Liver (tissue), 3 donors: ENCODE results near the gene SLC5A5.
A peak's percentile ranks its signal among the peaks of the same experiment; 100 is the strongest.

Experiments
- CTCF ChIP-seq: fragments of 150-350 bp; IDR thresholded peaks from 2 replicates; pipeline ENCODE4 v1.5.1; 2017; ENCODE audit warnings: improper control_type of control experiment, low read depth, low read length; ENCODE audit not compliant: missing input control
- RAD21 ChIP-seq, 2 donors: IDR thresholded peaks; 2 replicates each; pipeline ENCODE4 v1.6.1; 2016; ENCODE audit warnings: antibody characterized with exemption in 2 of 2, mild to moderate bottlenecking in 2 of 2
- RXRA ChIP-seq, 2 donors: IDR thresholded peaks; 2 replicates each; pipeline ENCODE4 v1.6.1; 2017 to 2018; ENCODE audit warnings: antibody characterized with exemption in 2 of 2, mild to moderate bottlenecking in 1 of 2
- TAF1 ChIP-seq: conservative IDR thresholded peaks from 2 replicates; pipeline ENCODE4 v1.6.1; 2016; ENCODE audit warnings: antibody characterized with exemption, mild to moderate bottlenecking
- YY1 ChIP-seq: IDR thresholded peaks from 2 replicates; pipeline ENCODE4 v1.6.1; 2016; ENCODE audit warnings: antibody characterized with exemption, mild to moderate bottlenecking
- TF ChIP-seq, protein P1 (sequence below): IDR thresholded peaks from 2 replicates; pipeline ENCODE4 v1.6.1; 2016; ENCODE audit warnings: antibody characterized with exemption
- donor health status: healthy.
- donor health status: healthy.

DNA sequence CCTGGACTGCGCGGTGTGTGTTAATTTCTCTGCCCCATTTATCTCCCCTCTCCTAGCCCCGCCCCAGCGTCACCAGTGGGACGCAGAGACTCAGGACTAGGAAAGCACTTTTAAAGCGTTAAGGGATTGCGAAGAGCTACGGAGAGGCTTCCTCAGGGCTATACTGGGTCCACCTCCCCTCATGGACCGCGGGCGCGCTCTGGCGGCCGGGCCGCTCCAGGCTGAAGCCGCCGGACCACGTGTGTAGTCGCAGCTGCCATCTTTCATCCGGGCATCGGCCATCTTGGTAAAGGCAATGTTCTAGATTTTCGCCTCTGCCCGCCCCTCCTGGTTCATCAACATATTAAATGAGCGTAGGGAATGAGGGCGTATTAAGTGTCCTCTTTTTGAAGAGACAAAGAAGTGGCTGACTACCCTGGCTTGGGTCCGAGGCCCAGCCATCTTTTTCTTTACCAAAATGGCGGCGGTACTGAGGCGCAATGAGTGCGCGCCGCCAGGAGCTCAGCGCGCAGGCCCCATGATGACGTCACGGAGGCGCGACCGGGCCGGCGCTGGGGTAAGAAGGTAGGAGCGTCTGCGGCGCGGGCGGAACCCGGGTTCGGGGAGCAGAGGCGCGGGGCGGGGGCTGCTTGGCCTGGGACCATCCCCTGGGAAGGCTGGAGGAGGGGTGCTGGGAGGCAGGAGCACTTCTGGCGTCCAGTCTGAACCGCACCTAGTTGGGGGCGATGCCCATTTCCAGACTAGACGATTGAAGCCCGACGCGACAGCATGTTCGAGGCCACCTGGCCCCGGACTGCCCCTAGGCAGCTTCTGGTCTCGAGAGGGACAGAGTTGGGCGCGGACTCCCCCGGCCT lies 61.0 kb downstream of the SLC5A5 start, which contains the start of gene CCDC124:
- TF ChIP-seq CTCF, result peak; percentile 88
- peak; percentile 87 to 90 for TF ChIP-seq RAD21 (IDR thresholded peaks at IDR 0.05)
- TF ChIP-seq, protein P1, sequence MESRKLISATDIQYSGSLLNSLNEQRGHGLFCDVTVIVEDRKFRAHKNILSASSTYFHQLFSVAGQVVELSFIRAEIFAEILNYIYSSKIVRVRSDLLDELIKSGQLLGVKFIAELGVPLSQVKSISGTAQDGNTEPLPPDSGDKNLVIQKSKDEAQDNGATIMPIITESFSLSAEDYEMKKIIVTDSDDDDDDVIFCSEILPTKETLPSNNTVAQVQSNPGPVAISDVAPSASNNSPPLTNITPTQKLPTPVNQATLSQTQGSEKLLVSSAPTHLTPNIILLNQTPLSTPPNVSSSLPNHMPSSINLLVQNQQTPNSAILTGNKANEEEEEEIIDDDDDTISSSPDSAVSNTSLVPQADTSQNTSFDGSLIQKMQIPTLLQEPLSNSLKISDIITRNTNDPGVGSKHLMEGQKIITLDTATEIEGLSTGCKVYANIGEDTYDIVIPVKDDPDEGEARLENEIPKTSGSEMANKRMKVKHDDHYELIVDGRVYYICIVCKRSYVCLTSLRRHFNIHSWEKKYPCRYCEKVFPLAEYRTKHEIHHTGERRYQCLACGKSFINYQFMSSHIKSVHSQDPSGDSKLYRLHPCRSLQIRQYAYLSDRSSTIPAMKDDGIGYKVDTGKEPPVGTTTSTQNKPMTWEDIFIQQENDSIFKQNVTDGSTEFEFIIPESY, result no peak
- peak; percentile 100 for TF ChIP-seq YY1
- TF ChIP-seq RXRA (IDR thresholded peaks at IDR 0.05), result peak in 1 of 2 donors; percentile 40
- no peak for TF ChIP-seq TAF1
